CD4-positive, alpha-beta T cell (primary cell): ENCODE data around the gene SLC26A5. TPM values are rescaled to one million over a fixed set of nuclear protein-coding genes. Genes with fewer than 3 reads are reported as not detected.

ENCODE experiments used
- ATAC-seq: fragments of 200-7000 bp; cut with Tn5 transposase; one replicate; pipeline ENCODE4 v1.10.0; 2022; ENCODE audit warnings: mild to moderate bottlenecking; ENCODE audit not compliant: poor library complexity
- CTCF ChIA-PET: fragments of 350-600 bp; sonication (Branson Sonifier 250); formaldehyde crosslinking; loops from one replicate; lab custom pipeline; 2021; ENCODE audit warnings: antibody characterized with exemption, inconsistent platforms; lab: Charles Lee
- POLR2A ChIA-PET: fragments of 350-600 bp; sonication (Branson Sonifier 250); formaldehyde crosslinking; loops from one replicate; lab custom pipeline; 2021; ENCODE audit warnings: antibody characterized with exemption, inconsistent platforms; lab: Charles Lee
- DNase-seq, 14 experiments: peaks; one replicate each; pipeline ENCODE4 v3.0.0-alpha.2; 2013 to 2020; ENCODE audit warnings: mixed read lengths in 2 of 14
- H3K27ac ChIP-seq, 2 donors: one replicate each; pipeline versions ENCODE4 v1.5.1 to v1.7.0; 2013; ENCODE audit warnings: low read length in 2 of 2, low read depth in 1 of 2, mild to moderate bottlenecking in 1 of 2
- H3K27me3 ChIP-seq, 2 experiments: 1 replicate in 1 of 2; 2 replicates in 1 of 2; pipeline versions ENCODE4 v1.6.1 to v1.7.0; 2013; ENCODE audit warnings: low read length in 2 of 2, control low read depth in 1 of 2, mild to moderate bottlenecking in 1 of 2, moderate library complexity in 1 of 2; ENCODE audit not compliant: insufficient read depth in 2 of 2, control insufficient read depth in 1 of 2
- H3K36me3 ChIP-seq: one replicate; pipeline ENCODE4 v1.6.1; 2013; ENCODE audit warnings: low read length, control low read depth; ENCODE audit not compliant: insufficient read depth
- H3K4me1 ChIP-seq: one replicate; pipeline ENCODE4 v1.6.1; 2013; ENCODE audit warnings: low read length, control low read depth; ENCODE audit not compliant: insufficient read depth
- H3K4me3 ChIP-seq: one replicate; pipeline ENCODE4 v1.5.1; 2013; ENCODE audit warnings: mild to moderate bottlenecking, low read length, moderate library complexity
- H3K9me3 ChIP-seq, 2 experiments: 1 replicate in 1 of 2; 2 replicates in 1 of 2; pipeline versions ENCODE4 v1.6.1 to v1.7.0; 2013; ENCODE audit warnings: low read length in 2 of 2, mild to moderate bottlenecking in 2 of 2, control low read depth in 1 of 2, moderate library complexity in 1 of 2; ENCODE audit not compliant: control insufficient read depth in 1 of 2, insufficient read depth in 1 of 2
- H3K27ac Mint-ChIP-seq: one replicate; pipeline ENCODE4 v1.8.0; 2020; ENCODE audit warnings: mixed read lengths
- H3K27me3 Mint-ChIP-seq: one replicate; pipeline ENCODE4 v1.8.0; 2021; ENCODE audit warnings: mixed read lengths
- H3K36me3 Mint-ChIP-seq: one replicate; pipeline ENCODE4 v1.8.0; 2021; ENCODE audit warnings: low read depth, mixed read lengths
- H3K4me1 Mint-ChIP-seq: one replicate; pipeline ENCODE4 v1.8.0; 2021; ENCODE audit warnings: low read depth, mixed read lengths
- H3K4me3 Mint-ChIP-seq: one replicate; pipeline ENCODE4 v1.8.0; 2020; ENCODE audit warnings: mild to moderate bottlenecking, mixed read lengths
- H3K9me3 Mint-ChIP-seq: one replicate; pipeline ENCODE4 v1.8.0; 2020; ENCODE audit warnings: mixed read lengths
- intact Hi-C, 2 experiments: fragments of 100-400 bp; cut with DNase I in 1 of 2; cut with micrococcal nuclease in 1 of 2; formaldehyde crosslinking; loops; one replicate each; pipeline versions ENCODE4 v1.15.1 to v1.9.0; 2023 to 2025; cut with DNase I, micrococcal nuclease
- total RNA-seq, 174 experiments: library from RNA in 2 of 174; stranded (reverse) in 2 of 174; gene quantifications; one replicate each; pipeline ENCODE4 v1.2.3 and lab custom pipeline; 2021 to 2026
- TF ChIP-seq, protein P1 (sequence below): fragments of 200-600 bp; IDR thresholded peaks from one replicate; pipeline ENCODE4 v1.8.0; 2022; ENCODE audit warnings: antibody characterized with exemption, mild to moderate bottlenecking

The SLC26A5 gene
- total RNA-seq, 2 experiments from 2014 or later = not detected

DNA sequence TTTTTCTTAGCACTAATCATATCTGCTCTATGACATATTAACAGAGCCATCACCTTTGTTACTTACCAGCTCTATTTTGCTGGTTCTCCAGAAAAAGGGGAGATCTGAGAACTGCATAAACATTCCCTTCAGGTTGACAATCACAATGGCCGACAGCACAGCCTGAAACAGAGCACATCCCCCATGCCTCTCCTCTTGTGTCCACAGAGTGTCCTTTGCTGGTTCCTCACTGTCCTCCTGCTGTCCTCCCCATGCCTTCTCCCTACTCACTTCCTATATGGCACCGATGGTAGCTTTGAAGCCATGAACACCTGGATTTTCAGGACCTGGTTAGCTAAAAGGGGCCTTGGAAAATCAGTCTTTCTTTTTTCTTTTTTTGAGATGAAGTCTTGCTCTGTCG lies 56.7 kb downstream of the SLC26A5 start:
- CTCF ChIA-PET = no interaction called here
- TF ChIP-seq, protein P1, sequence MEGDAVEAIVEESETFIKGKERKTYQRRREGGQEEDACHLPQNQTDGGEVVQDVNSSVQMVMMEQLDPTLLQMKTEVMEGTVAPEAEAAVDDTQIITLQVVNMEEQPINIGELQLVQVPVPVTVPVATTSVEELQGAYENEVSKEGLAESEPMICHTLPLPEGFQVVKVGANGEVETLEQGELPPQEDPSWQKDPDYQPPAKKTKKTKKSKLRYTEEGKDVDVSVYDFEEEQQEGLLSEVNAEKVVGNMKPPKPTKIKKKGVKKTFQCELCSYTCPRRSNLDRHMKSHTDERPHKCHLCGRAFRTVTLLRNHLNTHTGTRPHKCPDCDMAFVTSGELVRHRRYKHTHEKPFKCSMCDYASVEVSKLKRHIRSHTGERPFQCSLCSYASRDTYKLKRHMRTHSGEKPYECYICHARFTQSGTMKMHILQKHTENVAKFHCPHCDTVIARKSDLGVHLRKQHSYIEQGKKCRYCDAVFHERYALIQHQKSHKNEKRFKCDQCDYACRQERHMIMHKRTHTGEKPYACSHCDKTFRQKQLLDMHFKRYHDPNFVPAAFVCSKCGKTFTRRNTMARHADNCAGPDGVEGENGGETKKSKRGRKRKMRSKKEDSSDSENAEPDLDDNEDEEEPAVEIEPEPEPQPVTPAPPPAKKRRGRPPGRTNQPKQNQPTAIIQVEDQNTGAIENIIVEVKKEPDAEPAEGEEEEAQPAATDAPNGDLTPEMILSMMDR = no peak
- intact Hi-C loops = no loop called here
- Histone ChIP-seq H3K27ac (no peak overlapping the region), H3K36me3 (no peaks in the 10 kb centered on the region), H3K4me3 (no peak overlapping the region), H3K9me3 (no peaks in the 10 kb centered on the region), H3K4me1 (no peaks in the 10 kb centered on the region), H3K27me3 (peaks cover 3 to 4% of the 10 kb centered on the region in 2 experiments)
- POLR2A ChIA-PET = no interaction called here
- Mint-ChIP-seq H3K9me3 (no peaks in the 10 kb centered on the region), H3K27ac (no peak overlapping the region), H3K36me3 (no peaks in the 10 kb centered on the region), H3K4me1 (no peaks in the 10 kb centered on the region), H3K4me3 (no peak overlapping the region), H3K27me3 (peaks cover 14% of the 10 kb centered on the region)
- DNase-seq = no peak
- ATAC-seq = no peak

DNA sequence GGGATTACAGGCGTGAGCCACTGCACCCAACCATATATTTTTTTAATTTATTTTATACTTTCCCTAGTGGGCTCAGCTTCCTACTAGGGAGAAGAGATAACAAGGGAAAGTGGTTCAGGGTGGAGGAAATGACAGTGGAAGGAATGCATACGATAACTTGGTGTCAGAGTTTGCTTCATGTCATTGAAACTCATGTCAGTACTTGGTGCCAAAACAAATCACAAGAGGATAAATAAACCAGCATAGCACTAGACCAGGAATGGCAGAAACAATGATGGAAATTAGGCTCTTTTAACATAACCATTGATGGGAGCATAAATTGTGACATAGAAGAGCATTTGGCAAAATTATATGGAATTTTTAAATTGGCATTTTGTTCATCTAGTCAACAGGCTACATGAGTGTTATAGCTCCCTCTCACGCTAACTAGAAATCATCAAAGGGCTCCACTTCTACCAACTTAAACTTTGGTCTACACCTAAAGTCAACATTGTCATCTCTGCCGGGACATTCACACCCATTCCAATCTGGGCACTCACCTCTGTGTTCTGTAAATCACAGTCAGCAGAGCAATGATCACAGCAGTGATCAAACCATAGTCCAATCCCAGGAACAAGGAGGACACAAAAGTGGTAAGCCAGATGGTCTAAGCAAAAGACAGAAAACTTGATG lies 57.4 kb downstream of the SLC26A5 start:
- H3K27ac Mint-ChIP-seq = no peak overlapping the region
- H3K9me3 Mint-ChIP-seq = no peaks in the 10 kb centered on the region

DNA sequence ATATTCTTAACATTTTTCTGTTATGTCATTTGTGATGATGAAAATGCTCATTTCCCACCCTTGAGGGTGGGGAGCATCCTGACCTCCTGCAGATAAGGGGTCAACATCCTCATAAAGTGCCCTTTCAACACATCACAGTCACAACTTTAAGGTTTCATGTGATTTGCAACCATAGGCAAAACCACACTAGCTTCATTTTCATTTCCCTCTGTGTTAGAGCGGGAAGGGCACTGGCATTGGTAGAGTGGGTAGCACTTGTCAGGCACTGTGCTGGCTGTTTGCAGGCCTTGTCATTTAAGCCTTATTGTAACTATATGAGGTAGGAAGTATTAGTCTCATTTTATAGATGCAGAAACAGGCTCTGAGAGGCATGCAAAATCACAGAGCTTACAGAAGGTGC lies 58.8 kb downstream of the SLC26A5 start:
- no peaks in the 10 kb centered on the region for H3K9me3 ChIP-seq
- intact Hi-C loops = no loop called here
- DNase-seq (no peak), ATAC-seq (no peak)
- Mint-ChIP-seq H3K27ac (no peak overlapping the region), H3K27me3 (peaks cover 14% of the 10 kb centered on the region), H3K9me3 (no peaks in the 10 kb centered on the region), H3K36me3 (no peaks in the 10 kb centered on the region), H3K4me1 (no peaks in the 10 kb centered on the region), H3K4me3 (no peak overlapping the region)
- peaks cover 3 to 4% of the 10 kb centered on the region in 2 experiments for H3K27me3 ChIP-seq
- TF ChIP-seq, protein P1 = no peak
- no peaks in the 10 kb centered on the region for H3K4me1 ChIP-seq
- ChIA-PET POLR2A (no interaction called here), CTCF (no interaction called here)
- H3K4me3 ChIP-seq = no peak overlapping the region
- H3K36me3 ChIP-seq = no peaks in the 10 kb centered on the region
- H3K27ac ChIP-seq = no peak overlapping the region

More for the DNA sequence above, 57.4 kb downstream of the SLC26A5 start:
- no peaks in the 10 kb centered on the region for H3K4me1 ChIP-seq
- Mint-ChIP-seq H3K4me1 (no peaks in the 10 kb centered on the region), H3K36me3 (no peaks in the 10 kb centered on the region), H3K27me3 (peaks cover 14% of the 10 kb centered on the region), H3K4me3 (no peak overlapping the region)
- DNase-seq (no peak), ATAC-seq (no peak)
- TF ChIP-seq, protein P1 = no peak
- POLR2A ChIA-PET = no interaction called here
- intact Hi-C loops = no loop called here
- no peaks in the 10 kb centered on the region for H3K9me3 ChIP-seq
- no peak overlapping the region for H3K4me3 ChIP-seq
- no peak overlapping the region for H3K27ac ChIP-seq
- CTCF ChIA-PET = no interaction called here
- H3K36me3 ChIP-seq = no peaks in the 10 kb centered on the region
- H3K27me3 ChIP-seq = peaks cover 3 to 4% of the 10 kb centered on the region in 2 experiments
